Measurements from ENCODE around the gene TCERG1L. TPM values are rescaled to one million over a fixed set of nuclear protein-coding genes. Genes with fewer than 3 reads are reported as not detected.

The TCERG1L gene
- total and polyA plus RNA-seq, 10 donors: 0.03 to 1.2 (median 0.30) TPM; not detected in 3

DNA sequence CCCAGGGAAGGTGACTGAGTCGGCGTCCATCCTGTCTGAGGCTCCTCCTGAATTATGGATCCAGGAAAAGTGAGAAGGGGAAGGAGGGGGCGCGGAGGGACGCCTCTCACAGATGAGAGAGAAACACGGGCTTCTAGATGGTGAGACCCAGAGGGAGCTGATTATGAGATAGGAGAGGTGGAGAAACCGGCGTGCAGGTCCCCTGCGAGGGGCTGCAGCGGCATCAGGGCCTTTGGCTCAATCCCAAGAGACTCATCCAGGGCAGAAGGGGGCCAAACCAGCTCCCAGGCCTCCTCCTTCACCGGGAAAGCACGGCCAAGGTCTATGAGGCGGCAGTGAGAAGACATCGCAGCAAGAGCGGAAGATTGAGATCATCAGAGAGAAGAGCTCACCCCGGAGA lies 70.8 kb downstream of the TCERG1L start:
- TF ChIP-seq POLR2A (IDR thresholded peaks at IDR 0.05) (no peak), POLR2AphosphoS5 (IDR thresholded peaks at IDR 0.05) (no peak), CTCF (IDR thresholded peaks at IDR 0.05 in 8 of 11, conservative IDR thresholded peaks at IDR 0.05 in 3 of 11) (no peak)
- WGBS, 5 donors: 82 to 89% (median 85%) methylated on average over 16 of the region's 16 CpGs
- Histone ChIP-seq H3K4me1 (no peaks in the 10 kb centered on the region), H3K27ac (no peak overlapping the region), H3K36me3 (no peaks in the 10 kb centered on the region), H3K27me3 (replicated peaks in 1 of 7) (peaks cover 0 to 27% (median 0%) of the 10 kb centered on the region in 7 donors), H3K4me3 (no peak overlapping the region), H3K9me3 (no peaks in the 10 kb centered on the region)
- peak; percentile 51 for DNase-seq
- intact Hi-C loops (cut with DNase I; ENCODE audit: low total_unique reads): no loop called here

- Histone ChIP-seq H3K9me3 (peaks cover 0 to 1% (median 0%) of the 10 kb centered on the region in 8 donors), H3K27me3 (replicated peaks in 1 of 7) (peaks cover 0 to 27% (median 0%) of the 10 kb centered on the region in 7 donors), H3K27ac (no peak overlapping the region), H3K4me1 (no peaks in the 10 kb centered on the region), H3K36me3 (no peaks in the 10 kb centered on the region), H3K4me3 (no peak overlapping the region)
- TF ChIP-seq CTCF (IDR thresholded peaks at IDR 0.05 in 8 of 11, conservative IDR thresholded peaks at IDR 0.05 in 3 of 11) (no peak), POLR2A (IDR thresholded peaks at IDR 0.05) (no peak), POLR2AphosphoS5 (IDR thresholded peaks at IDR 0.05) (no peak)
- WGBS, 5 donors: 70 to 88% (median 76%) methylated on average over 7 of the region's 7 CpGs
- DNase-seq: no peak
- intact Hi-C loops (cut with DNase I; ENCODE audit: low total_unique reads): no loop called here
Observed at GRCh38 chr10:131239926-131240325, 71.6 kb downstream of the TCERG1L start.

GRCh38 chr10:131239450-131239849 lies 72.1 kb downstream of the TCERG1L start:
- Histone ChIP-seq H3K27me3 (replicated peaks in 1 of 7) (peaks cover 0 to 27% (median 0%) of the 10 kb centered on the region in 7 donors), H3K4me1 (no peaks in the 10 kb centered on the region), H3K4me3 (no peak overlapping the region), H3K27ac (no peak overlapping the region), H3K9me3 (peaks cover 0 to 6% (median 0%) of the 10 kb centered on the region in 8 donors), H3K36me3 (no peaks in the 10 kb centered on the region)
- no peak for TF ChIP-seq POLR2A (IDR thresholded peaks at IDR 0.05)
- no peak for TF ChIP-seq CTCF (IDR thresholded peaks at IDR 0.05 in 8 of 11, conservative IDR thresholded peaks at IDR 0.05 in 3 of 11)
- TF ChIP-seq POLR2AphosphoS5 (IDR thresholded peaks at IDR 0.05): no peak
- 64 to 74% (median 67%) methylated on average over 13 of the region's 13 CpGs for WGBS, 5 donors
- intact Hi-C loops (cut with DNase I; ENCODE audit: low total_unique reads): no loop called here
- DNase-seq: peak; percentile 46

GRCh38 chr10:131238669-131239280 lies 72.7 kb downstream of the TCERG1L start:
- DNase-seq: peak; percentile 55
- Histone ChIP-seq H3K27me3 (replicated peaks in 1 of 7) (peaks cover 0 to 27% (median 0%) of the 10 kb centered on the region in 7 donors), H3K27ac (no peak overlapping the region), H3K4me1 (no peaks in the 10 kb centered on the region), H3K9me3 (peaks cover 0 to 12% (median 1%) of the 10 kb centered on the region in 8 donors), H3K4me3 (no peak overlapping the region), H3K36me3 (no peaks in the 10 kb centered on the region)
- intact Hi-C loops (cut with DNase I; ENCODE audit: low total_unique reads): no loop called here
- 76 to 87% (median 85%) methylated on average over 10 to 13 of the region's 13 CpGs for WGBS, 5 donors
- no peak for TF ChIP-seq POLR2AphosphoS5 (IDR thresholded peaks at IDR 0.05)
- TF ChIP-seq CTCF (IDR thresholded peaks at IDR 0.05 in 8 of 11, conservative IDR thresholded peaks at IDR 0.05 in 3 of 11): no peak
- no peak for TF ChIP-seq POLR2A (IDR thresholded peaks at IDR 0.05)
